ENCODE results near the gene FUCA2.

The FUCA2 gene, protein sequence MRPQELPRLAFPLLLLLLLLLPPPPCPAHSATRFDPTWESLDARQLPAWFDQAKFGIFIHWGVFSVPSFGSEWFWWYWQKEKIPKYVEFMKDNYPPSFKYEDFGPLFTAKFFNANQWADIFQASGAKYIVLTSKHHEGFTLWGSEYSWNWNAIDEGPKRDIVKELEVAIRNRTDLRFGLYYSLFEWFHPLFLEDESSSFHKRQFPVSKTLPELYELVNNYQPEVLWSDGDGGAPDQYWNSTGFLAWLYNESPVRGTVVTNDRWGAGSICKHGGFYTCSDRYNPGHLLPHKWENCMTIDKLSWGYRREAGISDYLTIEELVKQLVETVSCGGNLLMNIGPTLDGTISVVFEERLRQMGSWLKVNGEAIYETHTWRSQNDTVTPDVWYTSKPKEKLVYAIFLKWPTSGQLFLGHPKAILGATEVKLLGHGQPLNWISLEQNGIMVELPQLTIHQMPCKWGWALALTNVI

DNA sequence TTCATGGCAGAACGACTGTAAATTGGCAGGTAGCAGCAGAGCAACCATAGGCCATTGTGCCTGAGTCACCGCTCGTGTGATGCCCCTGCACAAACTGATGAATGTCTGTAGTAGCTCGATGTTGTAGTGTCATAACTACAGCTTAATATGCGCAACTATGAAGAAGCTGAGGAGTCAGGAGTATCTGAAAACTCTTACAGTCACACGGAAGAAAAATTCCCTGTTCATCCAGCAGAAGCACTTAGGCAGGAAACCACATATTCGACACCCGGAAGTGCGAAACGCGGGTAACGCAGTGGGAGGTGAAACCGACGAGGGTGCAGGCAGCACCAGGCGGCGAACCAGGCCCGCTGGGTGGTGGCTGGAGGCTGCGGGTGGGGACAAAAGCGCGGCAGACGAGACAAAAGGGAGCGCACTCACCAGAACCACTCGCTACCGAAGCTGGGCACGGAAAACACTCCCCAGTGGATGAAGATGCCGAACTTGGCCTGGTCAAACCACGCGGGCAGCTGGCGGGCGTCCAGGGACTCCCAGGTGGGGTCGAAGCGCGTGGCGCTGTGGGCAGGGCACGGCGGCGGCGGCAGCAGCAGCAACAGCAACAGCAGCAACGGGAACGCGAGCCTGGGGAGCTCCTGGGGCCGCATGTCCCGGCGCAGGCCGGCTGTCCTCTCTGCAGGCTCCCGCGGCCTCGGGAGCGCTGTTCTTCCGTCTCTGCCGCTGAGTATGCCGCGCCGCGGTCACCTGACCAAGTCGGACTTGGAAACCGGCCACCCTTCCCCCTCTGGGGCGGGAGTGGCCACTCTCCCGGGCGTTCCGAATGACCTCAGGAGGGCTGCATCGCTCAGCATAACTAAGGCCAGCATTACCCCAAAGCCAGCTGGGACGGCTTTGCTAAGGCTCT is at the start of gene FUCA2:
TSS of gene FUCA2 (minus strand) at position 730 of the 901 bp plus-strand sequence. CDS start at position 644, 86 bp downstream.
- Mint-ChIP-seq H3K27me3 (peaks cover 13% of the 10 kb centered on the region), H3K4me3 (peak within 1 kb of the TSS; percentile 87), H3K27ac (peak within 1 kb of the TSS; percentile 92), H3K9me3 (no peaks in the 10 kb centered on the region), H3K36me3 (peaks cover 17% of the 10 kb centered on the region), H3K4me1 (peaks cover 30% of the 10 kb centered on the region)
- DNase-seq: peak; percentile 78
- CTCF ChIA-PET: interaction anchor here (0.8 to 6.1 kb wide), 5 partner anchors 9 to 503 kb away, joined by 3 to 53 read pairs (median 5); no protein-coding TSS in a partner anchor

DNA sequence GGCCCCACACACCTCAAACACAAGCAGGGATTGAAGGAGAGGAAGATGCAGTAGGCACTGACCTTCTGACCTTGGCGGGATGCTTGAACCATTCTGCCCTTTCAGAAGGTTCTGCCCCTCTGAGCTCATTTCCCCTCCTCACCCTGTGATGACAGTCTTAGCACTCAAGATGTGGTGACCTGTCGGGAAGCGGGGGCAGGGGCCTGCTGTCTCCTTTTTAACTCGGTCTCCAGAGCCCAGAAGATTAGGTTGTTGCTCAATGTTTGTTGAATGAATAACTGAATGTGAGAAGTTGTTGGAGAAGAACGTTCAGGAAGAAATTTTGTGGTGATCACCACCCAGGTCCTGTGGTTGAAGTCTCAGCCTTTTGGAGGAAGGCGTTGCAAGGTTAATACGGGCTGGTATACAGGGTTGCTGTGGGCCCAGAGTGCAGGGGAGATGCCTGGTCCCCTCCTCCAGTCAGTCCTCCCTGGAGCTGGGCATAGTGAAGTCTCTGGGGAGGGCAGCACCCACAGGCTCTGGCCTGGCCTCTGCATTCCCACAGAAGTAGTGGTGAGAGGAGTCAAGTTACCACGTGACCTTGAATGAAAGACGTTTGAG is 49.7 kb upstream of the FUCA2 start:
- H3K36me3 Mint-ChIP-seq: peaks cover 11% of the 10 kb centered on the region
- no peak overlapping the region for H3K27ac Mint-ChIP-seq
- H3K27me3 Mint-ChIP-seq: no peaks in the 10 kb centered on the region
- peaks cover 9% of the 10 kb centered on the region for H3K4me1 Mint-ChIP-seq
- no peak for DNase-seq
- no peaks in the 10 kb centered on the region for H3K9me3 Mint-ChIP-seq
- CTCF ChIA-PET: no interaction called here
- H3K4me3 Mint-ChIP-seq: no peak overlapping the region

DNA sequence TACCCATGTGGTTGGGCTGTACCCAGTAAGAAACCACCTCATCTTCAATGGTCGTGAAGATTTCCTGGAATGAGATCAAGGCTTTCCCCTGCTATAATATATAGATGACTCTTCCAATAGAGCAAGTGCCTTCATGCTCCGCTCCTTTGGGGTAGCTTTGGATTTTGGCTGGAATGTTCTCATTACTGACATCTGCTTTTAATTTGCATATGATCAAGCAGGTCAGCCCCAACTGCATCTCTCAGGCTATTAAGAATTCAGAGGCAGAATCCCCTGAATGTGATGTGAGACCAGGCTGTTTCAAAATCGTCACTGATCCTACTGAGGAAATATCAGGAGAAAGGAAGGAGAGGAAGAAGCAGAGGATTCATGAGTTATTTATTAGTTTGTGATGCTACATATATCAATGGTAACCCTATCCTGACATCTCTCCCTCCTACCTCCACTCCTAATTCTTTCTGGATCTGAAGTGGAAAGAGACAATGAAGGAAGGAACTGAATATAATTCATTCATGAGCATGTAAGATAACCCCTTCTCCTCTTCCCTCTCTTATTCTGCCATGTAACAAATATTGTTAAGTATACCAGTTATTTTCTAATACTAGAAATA is 47.6 kb upstream of the FUCA2 start:
- CTCF ChIA-PET: interaction anchor here (0.7 kb wide), 1 partner anchor 9 kb away, joined by 3 read pairs; no protein-coding TSS in a partner anchor
- no peak overlapping the region for H3K4me3 Mint-ChIP-seq

DNA sequence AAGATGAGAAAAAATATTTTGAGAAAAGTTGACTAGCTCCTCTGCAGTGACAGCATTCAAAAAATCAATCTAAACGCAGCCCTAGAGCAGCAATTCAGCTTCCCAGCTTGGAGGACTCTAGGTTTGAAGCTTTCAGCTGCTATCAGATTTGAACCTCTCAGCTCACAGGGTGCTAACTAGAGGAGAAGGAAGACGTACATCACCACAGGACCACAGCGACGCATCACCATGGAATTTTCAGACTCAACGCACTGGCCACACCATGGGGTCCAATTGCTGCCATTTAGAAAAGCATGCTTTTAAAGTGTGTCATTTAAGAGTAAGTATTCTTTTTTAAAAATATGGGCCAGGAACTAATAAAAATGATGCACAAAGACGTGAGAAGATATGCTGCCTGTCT is 45.0 kb upstream of the FUCA2 start:
- DNase-seq: no peak
- Mint-ChIP-seq H3K27ac (no peak overlapping the region), H3K4me1 (peaks cover 48% of the 10 kb centered on the region)

More for the DNA sequence above, 47.6 kb upstream of the FUCA2 start:
- no peaks in the 10 kb centered on the region for H3K27me3 Mint-ChIP-seq
- no peaks in the 10 kb centered on the region for H3K9me3 Mint-ChIP-seq
- no peak for DNase-seq
- H3K36me3 Mint-ChIP-seq: peaks cover 12% of the 10 kb centered on the region
- no peak overlapping the region for H3K27ac Mint-ChIP-seq
- peaks cover 27% of the 10 kb centered on the region for H3K4me1 Mint-ChIP-seq

DNA sequence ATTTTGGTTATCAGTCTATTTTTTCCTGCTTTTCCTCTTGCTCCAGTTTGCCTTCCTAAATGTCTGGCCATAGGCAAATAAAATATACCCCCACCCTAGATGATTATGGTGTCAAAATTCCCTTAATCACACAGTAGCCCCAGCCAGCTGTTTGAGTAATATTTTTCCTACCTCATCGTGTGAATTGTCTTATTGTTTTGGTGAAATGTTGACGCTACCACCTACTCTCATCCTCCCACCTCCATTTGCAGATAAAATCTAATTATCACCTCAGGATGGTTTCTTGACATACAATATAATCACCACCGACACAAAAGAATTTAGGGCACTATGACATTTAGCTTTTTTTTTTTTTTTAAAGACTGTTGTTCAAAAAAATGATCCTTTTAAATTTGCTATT is 44.1 kb upstream of the FUCA2 start:
- Mint-ChIP-seq H3K27ac (peak overlapping the region; percentile 15), H3K27me3 (no peaks in the 10 kb centered on the region), H3K9me3 (no peaks in the 10 kb centered on the region), H3K4me1 (peaks cover 46% of the 10 kb centered on the region), H3K4me3 (no peak overlapping the region), H3K36me3 (peaks cover 10% of the 10 kb centered on the region)
- CTCF ChIA-PET: interaction anchor here (0.6 to 2.0 kb wide), 4 partner anchors 17 to 46 kb away, joined by 3 to 5 read pairs (median 4); no protein-coding TSS in a partner anchor
- DNase-seq: no peak

More for the DNA sequence above, 45.0 kb upstream of the FUCA2 start:
- CTCF ChIA-PET: interaction anchor here (2.0 kb wide), 1 partner anchor 19 kb away, joined by 5 read pairs; no protein-coding TSS in a partner anchor
- Mint-ChIP-seq H3K27me3 (no peaks in the 10 kb centered on the region), H3K36me3 (peaks cover 12% of the 10 kb centered on the region), H3K9me3 (no peaks in the 10 kb centered on the region), H3K4me3 (no peak overlapping the region)

DNA sequence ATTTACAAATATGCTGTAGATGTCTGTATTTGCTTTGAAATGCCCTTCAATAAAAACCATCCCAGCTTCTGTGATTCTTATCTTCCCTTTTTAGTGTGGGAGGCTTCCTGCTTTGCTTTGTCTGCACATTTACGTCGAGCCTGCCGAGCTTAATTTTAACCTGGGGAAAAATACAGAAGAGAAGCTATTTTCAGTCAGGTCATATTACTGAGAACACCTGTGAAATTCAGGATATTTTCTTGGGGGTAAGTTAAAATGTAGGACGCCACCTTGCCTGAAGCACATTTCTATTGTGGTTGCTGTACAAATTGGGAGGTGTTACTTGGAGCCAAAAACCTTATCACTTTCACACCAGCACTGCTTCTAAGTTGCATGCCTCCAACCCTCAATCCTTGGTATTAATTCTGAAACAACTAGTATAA is 43.6 kb upstream of the FUCA2 start:
- H3K4me1 Mint-ChIP-seq: peaks cover 47% of the 10 kb centered on the region
- H3K27me3 Mint-ChIP-seq: no peaks in the 10 kb centered on the region
- no peaks in the 10 kb centered on the region for H3K9me3 Mint-ChIP-seq
- H3K36me3 Mint-ChIP-seq: peaks cover 9% of the 10 kb centered on the region
- CTCF ChIA-PET: interaction anchor here (0.7 to 2.0 kb wide), 3 partner anchors 17 to 46 kb away, joined by 3 to 5 read pairs (median 4); no protein-coding TSS in a partner anchor
- no peak for DNase-seq
- peak overlapping the region; percentile 5 for H3K4me3 Mint-ChIP-seq
- H3K27ac Mint-ChIP-seq: no peak overlapping the region

DNA sequence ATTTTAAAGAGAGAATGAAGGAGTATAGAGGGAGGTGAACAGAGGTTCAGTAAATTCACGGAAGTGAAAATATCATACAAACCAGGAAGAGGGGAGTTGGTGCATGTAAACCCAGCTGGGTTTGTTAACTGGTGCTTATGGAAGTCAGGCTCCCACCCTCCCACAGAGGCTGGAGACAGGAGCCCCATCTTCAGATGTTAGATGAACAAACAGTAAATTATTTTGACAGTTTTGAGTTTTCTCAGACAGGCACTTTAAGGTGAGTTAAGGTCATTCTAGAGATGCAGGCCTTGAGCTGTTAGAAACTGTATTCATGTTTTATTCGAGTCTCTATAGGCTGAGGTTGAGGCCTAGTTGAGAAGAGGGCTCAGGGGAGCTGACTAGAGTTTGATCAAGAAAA is 41.8 kb upstream of the FUCA2 start:
- Mint-ChIP-seq H3K27me3 (no peaks in the 10 kb centered on the region), H3K4me3 (no peak overlapping the region), H3K9me3 (no peaks in the 10 kb centered on the region), H3K4me1 (peaks cover 64% of the 10 kb centered on the region), H3K36me3 (peaks cover 12% of the 10 kb centered on the region), H3K27ac (no peak overlapping the region)
- CTCF ChIA-PET: interaction anchor here (1.0 to 1.3 kb wide), 3 partner anchors 11 to 40 kb away, joined by 3 to 6 read pairs (median 3); no protein-coding TSS in a partner anchor
- no peak for DNase-seq

DNA sequence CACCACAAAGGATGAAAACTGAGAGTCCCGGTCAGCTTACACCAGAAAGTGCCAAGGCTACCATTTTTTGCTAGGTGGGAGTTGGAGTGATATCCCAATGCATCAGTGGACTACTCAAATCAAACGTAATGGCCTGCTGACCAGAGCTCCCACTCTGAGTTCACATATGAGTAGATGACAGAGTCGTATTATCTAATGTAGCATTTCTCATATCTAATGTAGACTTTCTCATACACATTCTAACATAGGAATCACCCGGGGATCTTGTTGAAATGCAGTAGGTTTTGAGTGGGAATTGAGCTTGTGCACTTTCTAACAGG is 38.4 kb upstream of the FUCA2 start:
- DNase-seq: no peak
- no peaks in the 10 kb centered on the region for H3K27me3 Mint-ChIP-seq
- CTCF ChIA-PET: interaction anchor here (0.6 to 2.0 kb wide), 6 partner anchors 9 to 1075 kb away, joined by 3 to 7 read pairs (median 3); no protein-coding TSS in a partner anchor
- H3K9me3 Mint-ChIP-seq: no peaks in the 10 kb centered on the region
- H3K4me1 Mint-ChIP-seq: peaks cover 78% of the 10 kb centered on the region
- peaks cover 22% of the 10 kb centered on the region for H3K36me3 Mint-ChIP-seq
- no peak overlapping the region for H3K27ac Mint-ChIP-seq
- H3K4me3 Mint-ChIP-seq: no peak overlapping the region

DNA sequence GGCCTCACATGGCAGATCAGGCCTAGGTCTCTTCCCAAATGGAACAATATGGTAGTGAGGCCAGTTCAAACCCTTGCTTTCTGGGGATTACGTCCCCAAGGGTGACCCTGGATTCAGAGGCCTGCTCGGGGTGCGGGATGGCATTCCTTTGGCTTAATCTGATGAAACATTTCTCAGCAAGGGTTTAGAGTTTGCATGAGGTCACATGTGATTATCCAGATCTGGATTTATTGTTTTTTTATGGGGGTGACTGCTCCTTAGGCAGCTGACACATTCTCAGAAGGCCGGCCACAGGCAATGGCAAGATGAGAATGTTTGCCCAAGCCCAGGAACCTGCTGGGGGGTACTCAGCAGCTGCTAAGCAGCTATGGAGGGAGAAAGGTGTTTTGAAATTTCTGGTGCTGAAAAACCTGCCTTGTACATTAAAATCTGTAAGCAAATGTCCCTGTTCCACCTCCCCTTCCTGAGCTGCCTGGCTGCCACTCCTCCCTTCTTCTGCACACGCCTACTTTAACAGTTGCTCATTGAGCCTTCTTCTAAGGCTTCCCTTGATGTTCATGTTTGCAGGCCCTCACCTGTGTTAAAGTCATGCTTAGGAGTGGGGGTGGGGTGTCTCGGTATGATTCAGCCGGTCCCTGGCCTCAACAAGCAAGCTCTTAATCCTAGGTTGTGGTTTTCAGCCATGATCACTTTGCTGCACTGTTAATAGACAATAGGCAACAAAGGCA is 37.9 kb upstream of the FUCA2 start:
- Mint-ChIP-seq H3K9me3 (no peaks in the 10 kb centered on the region), H3K27me3 (no peaks in the 10 kb centered on the region), H3K4me3 (no peak overlapping the region), H3K4me1 (peaks cover 77% of the 10 kb centered on the region), H3K36me3 (peaks cover 23% of the 10 kb centered on the region), H3K27ac (no peak overlapping the region)
- peak; percentile 54 for DNase-seq
- CTCF ChIA-PET: interaction anchor here (0.6 to 2.0 kb wide), 6 partner anchors 10 to 1075 kb away, joined by 3 to 7 read pairs (median 3); no protein-coding TSS in a partner anchor

DNA sequence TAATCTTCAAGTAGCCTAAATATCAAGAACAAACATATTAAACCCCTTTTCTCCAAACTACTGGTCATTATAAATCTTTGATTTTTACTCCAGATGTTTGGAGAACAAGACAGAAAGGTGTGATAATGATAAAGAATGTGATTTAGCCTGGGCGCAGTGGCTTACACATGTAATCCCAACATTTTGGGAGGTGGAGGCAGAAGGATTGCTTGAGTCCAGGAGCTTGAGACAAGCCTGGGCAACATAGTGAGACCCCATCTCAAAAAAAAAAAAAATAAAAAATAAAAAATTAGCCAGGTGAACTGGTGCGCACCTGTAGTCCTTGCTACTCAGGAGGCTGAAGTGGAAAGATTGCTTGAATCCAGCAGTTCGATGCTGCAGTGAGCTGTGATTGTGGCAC is 35.1 kb upstream of the FUCA2 start:
- H3K9me3 Mint-ChIP-seq: no peaks in the 10 kb centered on the region
- H3K36me3 Mint-ChIP-seq: peaks cover 28% of the 10 kb centered on the region
- H3K4me1 Mint-ChIP-seq: peaks cover 79% of the 10 kb centered on the region
- H3K27ac Mint-ChIP-seq: peak overlapping the region; percentile 93
- H3K27me3 Mint-ChIP-seq: no peaks in the 10 kb centered on the region
- CTCF ChIA-PET: interaction anchor here (1.0 to 2.1 kb wide), 6 partner anchors 9 to 35 kb away, joined by 3 to 6 read pairs (median 4); partner anchors contain the start of gene FUCA2
- DNase-seq: no peak
- no peak overlapping the region for H3K4me3 Mint-ChIP-seq

DNA sequence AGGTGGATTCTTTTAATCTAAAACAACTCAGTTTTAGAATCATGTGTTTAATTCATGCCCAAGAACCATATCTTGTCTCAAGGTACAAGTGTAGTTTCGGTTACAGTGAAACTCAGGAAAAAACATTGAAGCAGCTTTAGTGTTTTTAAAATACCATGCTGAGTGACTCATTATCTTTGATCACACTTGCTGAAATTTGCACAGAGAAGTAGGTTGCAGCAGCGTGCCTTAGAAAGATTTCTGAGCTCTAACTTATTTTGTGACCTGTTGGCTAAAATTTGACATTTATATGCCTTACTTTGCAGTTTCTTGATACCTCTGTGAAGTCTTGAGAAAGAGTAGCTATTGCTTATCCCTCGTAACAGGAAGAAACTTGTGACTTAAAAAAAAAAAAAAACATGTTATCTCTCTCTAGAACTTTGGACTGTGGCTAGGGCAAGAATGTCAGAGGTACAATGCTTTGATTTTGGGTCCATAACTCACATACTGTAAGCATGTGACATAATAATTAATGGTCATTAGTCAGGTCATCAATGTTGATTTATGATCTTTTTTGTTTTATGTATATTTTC is 34.5 kb upstream of the FUCA2 start:
- Mint-ChIP-seq H3K4me1 (peaks cover 80% of the 10 kb centered on the region), H3K4me3 (peak overlapping the region; percentile 53), H3K27ac (peak overlapping the region; percentile 93), H3K9me3 (no peaks in the 10 kb centered on the region), H3K36me3 (peaks cover 28% of the 10 kb centered on the region), H3K27me3 (no peaks in the 10 kb centered on the region)
- DNase-seq: no peak
- CTCF ChIA-PET: interaction anchor here (1.0 to 2.1 kb wide), 5 partner anchors 9 to 35 kb away, joined by 3 to 6 read pairs (median 5); partner anchors contain the start of gene FUCA2

DNA sequence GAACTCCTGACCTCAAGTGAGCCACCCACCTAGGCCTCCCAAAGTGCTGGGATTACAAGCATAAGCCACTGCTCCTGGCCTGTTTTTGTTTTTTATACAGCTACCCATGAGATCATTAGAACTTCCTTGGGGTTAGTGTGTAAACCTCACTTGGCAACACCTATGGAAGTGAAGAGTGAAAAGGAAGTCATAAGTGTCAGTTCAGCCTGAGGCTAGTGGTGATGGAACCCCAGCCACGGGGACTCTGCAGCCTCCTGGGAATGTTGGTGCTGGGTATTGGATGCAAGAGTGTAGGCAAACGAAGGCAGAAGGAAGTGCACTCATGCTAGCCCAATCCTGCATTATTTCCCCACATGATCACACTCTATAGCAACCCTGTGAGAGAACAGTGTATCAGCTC is 33.6 kb upstream of the FUCA2 start:
- Mint-ChIP-seq H3K27ac (peak overlapping the region; percentile 93), H3K4me3 (no peak overlapping the region), H3K36me3 (peaks cover 24% of the 10 kb centered on the region), H3K27me3 (no peaks in the 10 kb centered on the region), H3K9me3 (no peaks in the 10 kb centered on the region), H3K4me1 (peaks cover 85% of the 10 kb centered on the region)
- no peak for DNase-seq
- CTCF ChIA-PET: interaction anchor here (1.6 to 2.1 kb wide), 3 partner anchors 8 to 32 kb away, joined by 4 to 6 read pairs (median 5); no protein-coding TSS in a partner anchor

All from activated naive CD4-positive, alpha-beta T cell treated with anti-CD3 and anti-CD28 coated beads, Interleukin-2, amount 10 ng/mL, durations not matched to agents 7 days and 5 days (primary cell).